GM12875 (cell line): ENCODE measurements around the gene USP2.

Source experiments
- H3K4me3 ChIP-seq: one replicate; pipeline ENCODE4 v1.5.1; 2011; ENCODE audit warnings: low read depth, low read length, control low read depth
- TF ChIP-seq, protein P1 (sequence below): IDR thresholded peaks from 2 replicates; pipeline ENCODE4 v1.5.1; 2011; ENCODE audit warnings: low read depth, mild to moderate bottlenecking, control low read depth, inconsistent platforms, low read length, moderate library complexity, borderline replicate concordance; ENCODE audit not compliant: insufficient read depth

The USP2 gene

GRCh38 chr11:119377112-119377901, 4.2 kb downstream of the USP2 start:
- no peak overlapping the region for H3K4me3 ChIP-seq
- TF ChIP-seq, protein P1, sequence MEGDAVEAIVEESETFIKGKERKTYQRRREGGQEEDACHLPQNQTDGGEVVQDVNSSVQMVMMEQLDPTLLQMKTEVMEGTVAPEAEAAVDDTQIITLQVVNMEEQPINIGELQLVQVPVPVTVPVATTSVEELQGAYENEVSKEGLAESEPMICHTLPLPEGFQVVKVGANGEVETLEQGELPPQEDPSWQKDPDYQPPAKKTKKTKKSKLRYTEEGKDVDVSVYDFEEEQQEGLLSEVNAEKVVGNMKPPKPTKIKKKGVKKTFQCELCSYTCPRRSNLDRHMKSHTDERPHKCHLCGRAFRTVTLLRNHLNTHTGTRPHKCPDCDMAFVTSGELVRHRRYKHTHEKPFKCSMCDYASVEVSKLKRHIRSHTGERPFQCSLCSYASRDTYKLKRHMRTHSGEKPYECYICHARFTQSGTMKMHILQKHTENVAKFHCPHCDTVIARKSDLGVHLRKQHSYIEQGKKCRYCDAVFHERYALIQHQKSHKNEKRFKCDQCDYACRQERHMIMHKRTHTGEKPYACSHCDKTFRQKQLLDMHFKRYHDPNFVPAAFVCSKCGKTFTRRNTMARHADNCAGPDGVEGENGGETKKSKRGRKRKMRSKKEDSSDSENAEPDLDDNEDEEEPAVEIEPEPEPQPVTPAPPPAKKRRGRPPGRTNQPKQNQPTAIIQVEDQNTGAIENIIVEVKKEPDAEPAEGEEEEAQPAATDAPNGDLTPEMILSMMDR: no peak

- H3K4me3 ChIP-seq: no peak overlapping the region
- TF ChIP-seq, protein P1: no peak
Measured at GRCh38 chr11:119376197-119376847, 5.2 kb downstream of the USP2 start.

GRCh38 chr11:119375337-119376196, 5.9 kb downstream of the USP2 start:
- TF ChIP-seq, protein P1: no peak
- no peak overlapping the region for H3K4me3 ChIP-seq

DNA sequence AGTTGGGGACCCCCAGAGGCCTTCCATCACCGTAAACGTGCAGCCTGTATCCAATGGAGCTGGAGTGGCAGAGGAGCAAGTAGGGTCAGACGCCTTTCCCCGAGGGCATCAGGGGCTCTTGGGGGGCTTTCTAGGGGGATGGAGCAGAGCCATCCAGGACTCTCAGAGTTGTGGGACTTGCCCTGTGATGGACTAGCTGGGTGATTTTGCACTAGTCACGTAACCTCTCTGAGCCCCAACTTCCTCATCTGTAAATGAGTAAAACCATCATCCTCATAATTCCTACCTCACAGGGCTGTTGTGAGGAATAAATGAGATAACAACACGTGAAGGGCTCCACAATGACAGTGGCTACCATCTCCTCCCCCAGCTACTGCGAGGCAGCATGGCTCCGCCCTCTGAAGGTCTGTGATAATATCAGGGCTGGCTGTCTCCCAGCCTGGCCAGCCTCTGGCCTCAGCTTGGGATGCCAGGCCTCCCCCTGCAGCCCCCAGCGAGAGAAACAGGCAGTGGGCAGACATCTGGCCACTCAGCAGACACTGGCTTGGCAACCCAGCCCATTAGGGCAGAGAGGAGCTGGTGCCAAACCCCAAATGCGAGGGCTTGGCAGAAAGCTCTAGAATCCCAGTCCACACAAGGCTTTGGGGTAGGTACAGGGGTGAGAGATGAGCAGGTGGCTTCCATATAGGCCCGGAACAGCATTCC, 6.7 kb downstream of the USP2 start:
- TF ChIP-seq, protein P1: no peak

DNA sequence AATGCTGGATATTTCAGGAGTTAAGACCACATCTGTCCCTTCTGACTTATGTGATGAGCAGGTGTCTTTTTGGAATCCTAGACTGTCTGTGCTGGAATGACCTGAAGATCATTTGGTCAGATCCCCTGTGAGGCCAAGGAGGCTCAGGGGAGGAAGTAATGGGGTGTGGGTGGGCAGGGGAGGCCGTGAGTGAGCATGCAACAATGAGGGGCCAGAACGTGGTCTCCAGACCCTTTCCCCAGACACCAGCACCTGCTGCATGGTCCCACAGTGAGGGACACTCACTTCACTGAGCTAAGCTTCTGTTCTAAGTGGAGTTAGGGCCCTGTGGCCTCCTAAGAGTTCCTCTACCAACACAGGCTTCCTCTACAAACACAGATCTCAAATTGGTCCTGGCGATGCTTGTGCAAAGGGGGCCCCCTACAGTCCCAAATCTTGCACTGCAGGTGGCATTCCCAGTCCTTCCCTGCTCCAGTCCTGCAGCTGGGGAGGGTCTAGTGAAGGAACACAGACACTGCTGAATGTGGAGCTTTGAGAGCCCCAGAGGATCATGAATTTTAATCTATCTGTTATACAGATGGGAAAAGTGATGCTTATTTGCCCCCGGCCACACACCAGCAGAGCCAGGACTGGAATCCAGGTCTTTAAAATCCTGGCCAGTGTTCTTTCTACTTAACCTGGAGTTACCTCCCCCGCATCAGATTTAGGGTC, 7.4 kb downstream of the USP2 start:
- H3K4me3 ChIP-seq: no peak overlapping the region
- TF ChIP-seq, protein P1: peak; percentile 82

More for the DNA sequence above, 6.7 kb downstream of the USP2 start:
- no peak overlapping the region for H3K4me3 ChIP-seq
